KOPT-K1 (cell line): ENCODE measurements around the gene RPL39.
"Not testable (repeated sequence)": the region's sequence is repeated elsewhere in the genome, so short reads cannot be mapped to it uniquely, and the experiment has no call there.

Experiments
- H3K27ac ChIP-seq: fragments of 200-600 bp; sonication (generic); 2 replicates; pipeline ENCODE4 v1.5.1; 2016; ENCODE audit warnings: antibody characterized with exemption, mild to moderate bottlenecking, low read depth, low read length; ENCODE audit not compliant: poor library complexity, severe bottlenecking
- H3K36me3 ChIP-seq: fragments of 200-600 bp; sonication (generic); 2 replicates; pipeline ENCODE4 v1.5.1; 2017; ENCODE audit warnings: antibody characterized with exemption, mild to moderate bottlenecking, low read length, moderate library complexity; ENCODE audit not compliant: insufficient read depth
- H3K9me3 ChIP-seq: fragments of 200-600 bp; sonication (generic); 2 replicates; pipeline ENCODE4 v1.5.1; 2017; ENCODE audit warnings: antibody characterized with exemption, low read length, mild to moderate bottlenecking; ENCODE audit not compliant: insufficient read depth, poor library complexity, severe bottlenecking

Gene RPL39

GRCh38 chrX:119791437-119792231 lies at the start of gene RPL39:
Gene RPL39 (minus strand): TSS chrX:119791630. CDS start chrX:119791576, 54 bp downstream.
- Histone ChIP-seq H3K36me3 (peaks cover 36% of the 10 kb centered on the region), H3K9me3 (no peaks in the 10 kb centered on the region), H3K27ac (peak within 1 kb of the TSS; percentile 83)

- peaks cover 78% of the 10 kb centered on the region for H3K36me3 ChIP-seq
- no peaks in the 10 kb centered on the region for H3K9me3 ChIP-seq
- no peak overlapping the region for H3K27ac ChIP-seq
Observed at GRCh38 chrX:119833905-119834304, 42.5 kb upstream of the RPL39 start.

DNA sequence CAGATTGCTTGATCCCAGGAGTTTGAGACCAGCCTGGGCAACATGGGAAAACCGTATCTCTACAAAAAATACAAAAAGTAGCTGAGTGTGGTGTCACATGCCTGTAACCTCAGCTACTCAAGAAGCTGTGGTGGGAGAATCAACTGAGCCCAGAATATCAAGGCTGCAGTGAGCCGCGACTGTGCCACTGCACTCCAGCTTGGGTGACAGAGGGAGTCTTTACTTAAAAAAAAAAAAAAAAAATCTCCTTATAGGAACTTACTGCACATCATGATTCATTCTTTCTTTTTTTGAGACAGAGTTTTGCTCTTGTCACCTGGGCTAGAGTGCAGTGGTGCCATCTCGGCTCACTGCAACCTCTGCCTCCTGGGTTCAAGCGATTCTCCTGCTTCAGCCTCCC lies 37.0 kb upstream of the RPL39 start:
- no peak overlapping the region for H3K27ac ChIP-seq
- H3K36me3 ChIP-seq = peaks cover 33% of the 10 kb centered on the region; the same call in 1 of the 2 replicates
- no peaks in the 10 kb centered on the region for H3K9me3 ChIP-seq

- H3K27ac ChIP-seq = no peak overlapping the region
Observed at GRCh38 chrX:119826399-119826959, 35.0 kb upstream of the RPL39 start.

DNA sequence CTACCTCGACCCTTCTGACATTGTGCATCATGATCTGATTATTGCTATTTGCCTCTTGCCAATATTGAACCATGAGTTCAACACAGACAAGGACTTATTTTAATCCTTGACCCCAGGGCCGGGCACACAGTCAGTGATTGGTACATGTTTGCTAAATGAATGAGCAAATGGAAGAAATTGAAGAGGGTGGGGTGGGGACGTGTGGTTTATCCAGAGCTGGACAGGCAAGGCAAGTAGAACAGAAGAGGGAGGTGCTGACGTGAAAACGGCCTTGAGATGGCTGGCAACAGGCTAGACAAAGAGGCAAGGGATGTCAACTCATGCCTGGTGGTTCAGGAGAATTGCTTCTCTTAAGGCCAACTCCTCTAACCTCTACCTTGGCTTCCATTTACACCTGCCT lies 32.8 kb upstream of the RPL39 start:
- not testable (repeated sequence) for H3K9me3 ChIP-seq, H3K36me3 ChIP-seq, H3K27ac ChIP-seq

More at GRCh38 chrX:119826399-119826959, 35.0 kb upstream of the RPL39 start:
- Histone ChIP-seq H3K36me3 (peaks cover 19% of the 10 kb centered on the region; the same call in 1 of the 2 replicates), H3K9me3 (no peaks in the 10 kb centered on the region)

- not testable (repeated sequence) for H3K36me3 ChIP-seq, H3K9me3 ChIP-seq
- H3K27ac ChIP-seq = peak overlapping the region; percentile 39
Observed at GRCh38 chrX:119821703-119822102, 30.3 kb upstream of the RPL39 start.

DNA sequence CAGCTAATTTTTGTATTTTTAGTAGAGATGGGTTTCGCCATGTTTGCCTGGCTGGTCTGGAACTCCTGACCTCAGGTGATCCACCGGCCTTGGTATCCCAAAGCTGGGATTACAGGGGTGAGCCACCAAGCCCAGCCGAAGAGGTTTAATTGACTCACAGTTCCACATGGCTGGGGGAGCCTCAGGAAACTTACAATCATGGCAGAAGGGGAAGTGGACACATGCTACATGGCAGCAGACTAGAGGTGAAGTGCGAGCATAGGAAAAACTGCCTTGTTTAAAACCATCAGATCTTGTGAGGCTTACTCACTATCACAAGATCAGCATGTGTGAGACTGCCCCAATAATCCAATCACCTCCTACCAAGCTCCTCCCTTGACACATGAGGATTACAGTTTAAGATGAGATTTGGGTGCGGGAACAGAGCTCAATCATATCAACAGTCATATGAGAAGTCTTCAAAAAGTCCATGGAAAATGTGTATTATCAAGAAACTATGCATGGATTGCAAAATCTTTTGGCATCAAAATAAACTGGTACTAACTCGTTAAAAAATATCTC lies 25.8 kb upstream of the RPL39 start:
- H3K36me3 ChIP-seq = no peaks in the 10 kb centered on the region
- H3K27ac ChIP-seq = no peak overlapping the region
- no peaks in the 10 kb centered on the region for H3K9me3 ChIP-seq

DNA sequence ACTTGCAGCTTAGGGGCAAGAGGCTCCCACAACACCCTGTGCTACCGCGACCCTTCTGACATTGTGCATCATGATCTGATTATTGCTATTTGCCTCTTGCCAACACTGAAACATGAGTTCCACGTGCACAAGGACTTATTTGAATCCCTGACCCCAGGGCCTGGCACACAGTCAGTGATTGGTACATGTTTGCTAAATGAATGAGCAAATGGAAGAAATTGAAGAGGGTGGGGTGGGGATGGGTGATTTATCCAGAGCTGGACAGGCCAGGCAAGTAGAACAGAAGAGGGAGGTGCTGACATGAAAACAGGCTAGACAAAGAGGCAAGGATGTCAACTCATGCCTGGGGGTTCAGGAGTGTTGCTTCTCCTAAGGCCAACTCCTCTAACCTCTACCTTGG lies 24.9 kb upstream of the RPL39 start:
- H3K36me3 ChIP-seq = no peaks in the 10 kb centered on the region
- no peaks in the 10 kb centered on the region for H3K9me3 ChIP-seq
- no peak overlapping the region for H3K27ac ChIP-seq

DNA sequence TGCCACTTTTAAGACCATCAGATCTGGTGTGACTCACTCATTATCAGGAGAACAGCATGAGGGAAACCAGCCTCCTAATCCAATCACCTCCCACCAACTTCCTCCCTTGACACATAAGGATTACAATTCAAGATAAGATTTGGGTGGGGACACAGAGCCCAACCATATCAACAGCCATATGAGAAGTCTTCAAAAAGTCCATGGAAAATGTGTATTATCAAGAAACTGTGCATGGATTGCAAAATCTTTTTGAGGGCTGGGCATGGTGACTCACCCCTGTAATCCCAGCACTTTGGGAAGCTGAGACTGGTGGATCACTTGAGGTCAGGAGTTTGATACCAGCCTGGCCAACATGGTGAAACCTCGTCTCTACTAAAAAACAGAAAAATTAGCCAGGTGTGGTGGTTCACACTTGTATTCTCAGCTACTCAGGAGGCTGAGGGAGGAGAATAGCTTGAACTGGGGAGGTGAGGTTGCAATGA lies 17.8 kb upstream of the RPL39 start:
- no peak overlapping the region for H3K27ac ChIP-seq
- no peaks in the 10 kb centered on the region for H3K36me3 ChIP-seq
- H3K9me3 ChIP-seq = no peaks in the 10 kb centered on the region

DNA sequence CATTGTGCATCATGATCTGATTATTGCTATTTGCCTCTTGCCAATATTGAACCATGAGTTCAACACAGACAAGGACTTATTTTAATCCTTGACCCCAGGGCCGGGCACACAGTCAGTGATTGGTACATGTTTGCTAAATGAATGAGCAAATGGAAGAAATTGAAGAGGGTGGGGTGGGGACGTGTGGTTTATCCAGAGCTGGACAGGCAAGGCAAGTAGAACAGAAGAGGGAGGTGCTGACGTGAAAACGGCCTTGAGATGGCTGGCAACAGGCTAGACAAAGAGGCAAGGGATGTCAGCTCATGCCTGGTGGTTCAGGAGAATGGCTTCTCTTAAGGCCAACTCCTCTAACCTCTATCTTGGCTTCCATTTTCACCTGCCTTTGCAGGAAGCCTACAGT lies 17.0 kb upstream of the RPL39 start:
- H3K36me3 ChIP-seq, H3K27ac ChIP-seq, H3K9me3 ChIP-seq: not testable (repeated sequence)

- no peaks in the 10 kb centered on the region for H3K9me3 ChIP-seq
- H3K36me3 ChIP-seq = no peaks in the 10 kb centered on the region
- H3K27ac ChIP-seq = no peak overlapping the region
Observed at GRCh38 chrX:119802546-119802945, 11.1 kb upstream of the RPL39 start.

- no peaks in the 10 kb centered on the region for H3K9me3 ChIP-seq
- no peak overlapping the region for H3K27ac ChIP-seq
- no peaks in the 10 kb centered on the region for H3K36me3 ChIP-seq
Observed at GRCh38 chrX:119801253-119802221, 10.1 kb upstream of the RPL39 start.

- no peaks in the 10 kb centered on the region for H3K9me3 ChIP-seq
- H3K36me3 ChIP-seq = peaks cover 41% of the 10 kb centered on the region
- peak overlapping the region; percentile 83 for H3K27ac ChIP-seq
Observed at GRCh38 chrX:119790977-119791436, 423 bp downstream of the RPL39 start.

- Histone ChIP-seq H3K9me3 (no peaks in the 10 kb centered on the region), H3K27ac (no peak overlapping the region), H3K36me3 (peaks cover 87% of the 10 kb centered on the region)
Observed at GRCh38 chrX:119784747-119785446, 6.5 kb downstream of the RPL39 start.
